Measurements from ENCODE around the gene SIAH3. TPM values are rescaled to one million over a fixed set of nuclear protein-coding genes. Genes with fewer than 3 reads are reported as not detected.
A peak's percentile ranks its signal among the peaks of the same experiment; 100 is the strongest.

The SIAH3 gene
- total RNA-seq, 1 donor from 2014 or later, result 8.2 TPM

DNA sequence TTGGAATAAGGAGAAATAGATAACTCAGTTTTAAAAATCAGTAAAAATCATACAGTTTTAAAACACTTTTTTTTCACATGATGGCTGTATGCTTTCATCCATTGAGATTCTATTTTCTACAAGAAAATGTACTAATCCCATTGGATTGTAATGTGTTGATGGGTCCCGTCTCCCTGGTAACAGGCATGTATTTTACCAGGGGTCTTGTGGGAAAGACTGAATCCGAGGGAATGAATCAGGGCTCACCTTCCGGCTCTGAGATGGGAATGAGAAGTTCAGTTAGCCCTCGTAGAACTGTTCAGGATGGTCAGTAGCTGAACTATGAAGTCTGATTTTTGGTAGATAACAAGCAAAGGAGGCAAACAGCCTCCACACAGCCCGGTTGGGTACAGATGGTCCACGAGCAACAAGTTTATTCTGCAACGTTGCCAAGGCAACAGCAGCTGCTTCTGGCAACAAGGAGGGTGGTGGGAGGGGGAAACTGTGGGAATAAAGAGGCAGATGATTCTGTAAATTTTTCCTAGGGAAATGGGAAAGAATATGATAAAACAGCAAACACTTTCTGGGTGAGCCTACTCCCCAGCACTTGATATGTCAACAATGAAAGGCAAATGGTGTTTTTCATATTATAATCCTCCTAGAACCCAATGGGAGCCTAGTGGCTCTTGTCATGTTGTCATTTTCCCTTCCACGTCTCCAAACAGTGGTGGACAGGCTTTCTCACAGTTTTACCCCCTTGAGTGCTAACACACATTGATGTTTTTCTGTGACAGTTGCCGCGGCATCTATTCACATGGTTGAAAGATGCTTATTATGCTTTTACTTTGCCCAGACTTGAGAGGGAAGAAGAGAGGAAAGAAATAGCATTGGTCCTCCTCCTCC lies 12.4 kb upstream of the SIAH3 start:
- FAIRE-seq (no peak), DNase-seq (ENCODE audit: low spot score in 2 of 2) (peak in 1 of 2 donors; percentile 20)

GRCh38 chr13:45861322-45861721 lies 9.8 kb upstream of the SIAH3 start:
- no peak for FAIRE-seq

DNA sequence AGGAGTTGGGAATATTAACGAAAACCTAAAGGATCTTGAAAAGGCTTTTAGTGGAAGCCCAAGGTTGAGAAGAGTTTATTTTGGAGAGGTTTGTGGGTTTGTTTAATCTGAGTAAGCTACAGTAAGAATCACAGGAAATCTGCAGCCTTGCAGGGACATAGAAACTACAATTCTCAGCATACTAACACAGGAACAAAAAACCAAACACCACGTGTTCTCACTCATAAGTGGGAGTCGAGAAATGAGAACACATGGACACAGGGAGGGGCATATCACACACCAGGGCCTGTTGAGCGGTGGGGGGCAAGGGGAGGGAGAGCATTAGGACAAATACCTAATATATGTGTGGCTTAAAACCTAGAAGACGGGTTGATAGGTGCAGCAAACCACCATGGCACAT lies 8.7 kb upstream of the SIAH3 start:
- FAIRE-seq, result no peak
- no peak for DNase-seq (ENCODE audit: low spot score in 2 of 2)

More at GRCh38 chr13:45861322-45861721, 9.8 kb upstream of the SIAH3 start:
- no peak for DNase-seq (ENCODE audit: low spot score in 2 of 2)

- DNase-seq (ENCODE audit: low spot score in 2 of 2), result no peak
Observed at GRCh38 chr13:45859705-45860104, 8.2 kb upstream of the SIAH3 start.

GRCh38 chr13:45852494-45852893 lies 941 bp upstream of the SIAH3 start:
- no peak for FAIRE-seq
- DNase-seq (ENCODE audit: low spot score in 2 of 2), result no peak

More at GRCh38 chr13:45859705-45860104, 8.2 kb upstream of the SIAH3 start:
- FAIRE-seq, result no peak

DNA sequence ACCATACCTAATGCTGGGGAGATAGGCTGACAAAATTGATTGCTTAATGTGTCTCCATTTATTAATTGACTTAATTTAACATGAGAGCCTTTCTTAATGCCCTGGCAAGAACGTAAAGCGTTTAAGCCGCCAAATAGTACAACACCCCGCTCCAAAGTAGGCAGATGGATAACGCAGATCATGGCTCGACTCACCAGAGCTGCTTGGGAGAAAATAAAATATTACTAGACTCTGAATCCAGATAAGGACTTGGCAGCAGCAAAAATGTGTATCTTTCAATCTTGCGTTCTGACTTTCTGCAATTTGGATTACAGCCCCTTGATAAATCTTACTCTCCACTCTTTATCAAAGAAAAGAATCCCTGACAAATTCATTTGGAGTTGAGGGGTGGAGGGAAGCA lies 403 bp upstream of the SIAH3 start:
- DNase-seq (ENCODE audit: low spot score in 2 of 2), result no peak
- FAIRE-seq, result no peak

DNA sequence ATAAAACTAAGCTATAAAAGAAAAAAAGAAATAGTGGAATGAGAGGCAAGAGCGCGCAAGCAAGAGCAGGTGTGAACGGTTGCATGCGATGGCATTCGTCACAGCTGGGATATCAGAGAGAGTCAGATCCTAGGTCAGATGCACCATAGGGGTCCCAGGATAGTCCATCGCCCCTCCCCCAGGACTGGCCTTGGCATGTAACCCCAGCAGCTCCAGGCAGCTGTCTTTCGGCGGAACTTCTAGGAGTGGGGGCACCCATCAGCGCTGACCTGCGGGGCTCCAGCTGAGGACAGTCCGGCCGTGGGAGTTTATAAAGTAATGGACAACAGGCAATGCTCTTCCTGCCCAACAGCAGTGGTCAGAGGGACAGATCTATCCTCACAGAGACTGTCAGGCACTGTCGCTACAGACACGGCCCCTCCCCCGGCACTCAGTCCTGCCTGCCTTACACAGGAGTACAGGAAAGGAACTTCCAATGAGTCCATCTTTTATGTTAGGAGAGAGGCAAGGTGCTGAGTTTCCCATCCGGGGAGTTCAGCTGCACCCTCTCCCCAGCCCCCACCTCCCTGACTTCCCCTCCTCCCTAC lies 1.4 kb downstream of the SIAH3 start:
- DNase-seq (ENCODE audit: low spot score in 2 of 2), result no peak
- FAIRE-seq, result no peak

DNA sequence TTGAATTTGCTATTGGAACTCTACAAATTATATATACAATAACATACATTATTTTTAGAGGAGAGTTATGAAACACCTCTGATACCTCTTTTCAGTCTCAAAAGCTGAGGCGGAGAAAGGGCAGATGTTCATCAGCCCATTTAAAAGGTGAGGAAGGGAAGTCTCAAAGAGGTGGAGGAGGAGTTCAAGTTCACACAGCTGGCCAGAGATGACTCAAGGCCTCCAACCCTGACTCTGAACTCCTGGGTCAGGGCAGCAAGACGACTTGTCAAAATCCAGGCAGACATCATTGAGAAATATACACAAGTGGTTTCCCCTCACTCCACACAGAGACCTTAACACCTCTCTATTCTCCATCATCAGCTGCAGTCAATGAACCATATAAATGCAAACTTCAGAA lies 2.1 kb downstream of the SIAH3 start:
- FAIRE-seq (no peak), DNase-seq (ENCODE audit: low spot score in 2 of 2) (no peak)

DNA sequence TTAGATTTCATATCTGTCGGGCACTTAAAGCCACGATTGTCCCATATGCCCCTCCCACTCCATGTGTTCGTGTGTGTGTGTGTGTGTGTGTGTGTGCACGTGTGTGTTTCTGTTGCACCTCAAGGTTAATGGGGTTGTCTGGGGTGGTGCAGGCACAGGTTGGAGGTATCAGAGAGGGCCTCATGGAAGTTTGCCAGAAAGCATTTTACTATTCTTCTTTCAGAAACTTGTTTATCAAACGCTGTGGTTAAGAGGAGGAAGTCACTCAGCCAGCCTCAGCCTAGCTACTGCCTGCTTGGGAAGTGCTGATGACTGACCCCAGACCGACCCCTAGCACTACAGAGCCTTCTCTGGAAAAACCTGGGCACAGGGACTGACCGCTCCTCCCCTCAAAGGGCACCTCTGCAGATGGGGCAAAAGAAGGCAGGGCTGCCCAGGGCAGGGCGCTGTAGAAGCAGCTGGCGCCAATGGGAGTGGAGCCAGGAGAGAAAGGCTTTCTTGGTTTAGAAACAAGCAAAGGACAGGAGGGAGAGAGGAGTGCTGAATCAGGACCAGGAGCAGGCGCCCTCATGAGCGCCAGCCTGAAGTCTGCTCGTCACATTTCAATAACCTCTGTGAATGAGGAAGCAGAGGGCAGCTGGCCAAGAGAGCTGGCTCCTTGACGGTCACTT lies 3.9 kb downstream of the SIAH3 start:
- DNase-seq (ENCODE audit: low spot score in 2 of 2) (no peak), FAIRE-seq (no peak)

DNA sequence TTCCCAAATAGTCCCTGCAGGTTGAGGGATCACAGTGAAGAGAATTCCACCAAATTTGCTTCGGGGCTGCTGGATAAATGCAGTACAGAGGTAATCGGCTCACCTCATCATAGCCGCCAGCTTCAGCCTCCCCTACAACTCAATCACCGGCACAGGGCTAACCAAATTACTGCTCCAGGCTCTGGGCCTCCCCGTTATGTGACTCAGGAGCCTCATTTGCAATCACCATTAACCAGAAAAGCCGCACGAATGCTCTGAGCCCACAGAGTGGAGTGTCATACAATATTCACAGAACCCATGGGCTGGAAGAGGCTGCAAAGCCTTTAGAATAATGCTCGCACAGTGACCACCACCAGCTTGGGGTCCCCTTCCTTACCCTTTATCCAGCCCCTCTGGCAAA lies 4.9 kb downstream of the SIAH3 start:
- FAIRE-seq (no peak), DNase-seq (ENCODE audit: low spot score in 2 of 2) (no peak)

- DNase-seq (ENCODE audit: low spot score in 2 of 2), result no peak
Observed at GRCh38 chr13:45838171-45838745, 13.3 kb downstream of the SIAH3 start.

DNA sequence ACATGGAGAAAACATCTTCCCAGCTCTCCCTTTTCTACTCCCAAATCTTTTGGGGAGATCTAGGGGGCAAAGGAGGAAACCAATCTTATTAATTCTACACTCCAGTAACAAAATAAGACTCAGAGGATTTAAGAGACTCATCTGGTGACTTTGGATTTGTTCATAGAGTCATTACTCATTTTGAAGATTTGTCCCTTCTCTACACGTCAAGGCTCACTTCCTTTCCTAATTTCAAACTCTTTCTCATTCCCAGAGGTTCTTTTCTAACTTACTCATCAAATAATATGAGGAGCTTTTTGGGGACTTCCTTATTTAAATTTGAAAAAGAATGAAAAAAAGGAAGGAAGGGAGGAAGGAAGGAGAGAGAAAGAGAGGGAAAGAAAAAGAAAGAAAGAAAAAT lies 14.4 kb downstream of the SIAH3 start:
- DNase-seq (ENCODE audit: low spot score in 2 of 2) (no peak), FAIRE-seq (no peak)

More at GRCh38 chr13:45838171-45838745, 13.3 kb downstream of the SIAH3 start:
- FAIRE-seq, result no peak

- DNase-seq (ENCODE audit: low spot score in 2 of 2), result no peak
- no peak for FAIRE-seq
Observed at GRCh38 chr13:45834411-45834994, 17.1 kb downstream of the SIAH3 start.

GRCh38 chr13:45833663-45834375 lies 17.7 kb downstream of the SIAH3 start:
- no peak for FAIRE-seq
- peak in 1 of 2 donors; percentile 18 for DNase-seq (ENCODE audit: low spot score in 2 of 2)

DNA sequence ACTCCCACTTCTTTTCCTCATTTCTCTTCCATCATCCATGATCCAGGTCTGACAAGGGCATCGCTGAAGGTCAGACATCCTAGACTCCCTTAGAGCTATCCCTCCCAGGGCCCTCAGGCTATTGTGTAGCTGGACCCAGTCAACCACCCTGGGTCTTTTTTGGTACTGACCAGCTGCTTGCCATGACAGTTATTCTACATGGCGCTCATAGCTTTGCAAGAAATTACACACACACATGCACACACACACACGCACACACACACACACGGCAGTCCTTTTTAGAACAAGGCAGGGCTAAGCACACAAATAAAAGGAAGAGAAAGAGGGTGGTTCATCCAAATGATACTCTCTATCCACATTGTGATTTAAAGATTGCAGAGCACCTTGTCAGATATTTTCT lies 18.3 kb downstream of the SIAH3 start:
- FAIRE-seq (no peak), DNase-seq (ENCODE audit: low spot score in 2 of 2) (no peak)

- FAIRE-seq, result no peak
- DNase-seq (ENCODE audit: low spot score in 2 of 2), result no peak
Observed at GRCh38 chr13:45831851-45832250, 19.7 kb downstream of the SIAH3 start.

DNA sequence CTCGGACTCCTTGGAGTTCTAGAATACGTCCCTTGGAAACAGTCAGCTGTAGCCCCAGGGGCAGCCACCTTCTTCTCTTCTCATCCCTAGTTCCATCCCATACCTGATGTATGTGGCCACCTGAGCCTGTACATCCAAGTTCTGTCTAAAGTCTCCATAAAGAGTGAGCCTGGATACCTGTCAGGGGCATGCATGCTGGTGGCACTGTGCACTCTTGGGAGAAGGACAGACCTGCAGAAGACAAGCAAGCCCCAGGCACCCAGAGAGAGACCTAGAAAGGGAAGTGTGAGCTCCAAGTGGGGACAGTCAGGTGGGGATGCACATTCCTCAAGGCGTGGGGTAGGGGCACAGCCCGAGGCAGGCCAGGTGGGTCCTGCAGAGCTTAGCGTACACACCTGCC lies 21.4 kb downstream of the SIAH3 start:
- DNase-seq (ENCODE audit: low spot score in 2 of 2), result no peak
- FAIRE-seq, result no peak

- no peak for DNase-seq (ENCODE audit: low spot score in 2 of 2)
- FAIRE-seq, result no peak
Observed at GRCh38 chr13:45828256-45828968, 23.1 kb downstream of the SIAH3 start.

GRCh38 chr13:45827318-45827717 lies 24.2 kb downstream of the SIAH3 start:
- DNase-seq (ENCODE audit: low spot score in 2 of 2) (no peak), FAIRE-seq (no peak)

Data from frontal cortex (tissue), 4 donors.